ENCODE data around the gene BPIFB4. TPM values are rescaled to one million over a fixed set of nuclear protein-coding genes. Genes with fewer than 3 reads are reported as not detected.

BPIFB4 gene
- total and polyA plus RNA-seq, 2 donors (not counting 1 experiment from before 2014, with no cell fraction given), result not detected

GRCh38 chr20:33076662-33077372 is 2.6 kb upstream of the BPIFB4 start:
- POLR2A ChIA-PET, result no interaction called here
- no peak for ATAC-seq (ENCODE audit: low read depth)

More at GRCh38 chr20:33076662-33077372, 2.6 kb upstream of the BPIFB4 start:
- H3K4me1 Mint-ChIP-seq, result no peaks in the 10 kb centered on the region
- Histone ChIP-seq H3K36me3 (replicated peaks in 1 of 2; ENCODE audit: control extremely low read depth in 1 of 2, control insufficient read depth in 1 of 2, extremely low read depth in 1 of 2, insufficient read depth in 2 of 2, low read length in 1 of 2) (no peaks in the 10 kb centered on the region), H3K9ac (ENCODE audit: low read length) (no peak overlapping the region), H3K4me1 (ENCODE audit: control insufficient read depth in 2 of 2, insufficient read depth in 2 of 2, low read length in 2 of 2) (no peaks in the 10 kb centered on the region), H3K27me3 (replicated peaks in 1 of 4; ENCODE audit: control extremely low read depth in 1 of 4, control insufficient read depth in 3 of 4, insufficient read depth in 4 of 4, low read length in 3 of 4) (peaks cover 0 to 4% (median 0%) of the 10 kb centered on the region in 4 experiments), H4K20me1 (ENCODE audit: control insufficient read depth, insufficient read depth, low read length, poor library complexity, severe bottlenecking) (no peaks in the 10 kb centered on the region), H3K27ac (ENCODE audit: low read length in 2 of 2) (no peak overlapping the region), H3K79me2 (ENCODE audit: control insufficient read depth, insufficient read depth, low read length) (no peaks in the 10 kb centered on the region), H3K9me3 (ENCODE audit: control extremely low read depth in 1 of 3, control insufficient read depth in 2 of 3, insufficient read depth in 1 of 3, low read length in 2 of 3) (no peaks in the 10 kb centered on the region), H3K4me2 (replicated peaks; ENCODE audit: low read depth, low read length, poor library complexity, severe bottlenecking) (no peak overlapping the region), H3K4me3 (ENCODE audit: control extremely low read depth in 1 of 5, extremely low read depth in 1 of 5, insufficient read depth in 1 of 5, low read depth in 2 of 5, low read length in 4 of 5) (no peak overlapping the region), H2AFZ (ENCODE audit: insufficient read depth, low read depth, low read length, poor library complexity, severe bottlenecking) (no peak overlapping the region)
- H3K9me3 Mint-ChIP-seq (ENCODE audit: insufficient read depth), result no peaks in the 10 kb centered on the region
- no peak overlapping the region for H3K4me3 Mint-ChIP-seq
- WGBS (ENCODE audit: insufficient coverage), result 77% methylated on average over 4 of the region's 6 CpGs
- intact Hi-C loops (cut with micrococcal nuclease), result loop anchor here (1.0 kb wide), 1 partner anchor 175 kb away; no protein-coding TSS in a partner anchor
- H3K27me3 Mint-ChIP-seq, result peaks cover 12% of the 10 kb centered on the region
- no peak overlapping the region for H3K27ac Mint-ChIP-seq
- TF ChIP-seq EZH2 (IDR thresholded peaks at IDR 0.05; ENCODE audit: borderline replicate concordance, insufficient read depth, low read depth, low read length, poor library complexity, severe bottlenecking) (no peak), CTCF (IDR thresholded peaks at IDR 0.05) (peak; percentile 31)
- CTCF ChIA-PET, result interaction anchor here (1.0 to 1.8 kb wide), 3 partner anchors 172 to 176 kb away, joined by 3 to 11 read pairs (median 3); no protein-coding TSS in a partner anchor
- DNase-seq, result no peak
